ENCODE data around the gene ITGAD.

The ITGAD gene

DNA sequence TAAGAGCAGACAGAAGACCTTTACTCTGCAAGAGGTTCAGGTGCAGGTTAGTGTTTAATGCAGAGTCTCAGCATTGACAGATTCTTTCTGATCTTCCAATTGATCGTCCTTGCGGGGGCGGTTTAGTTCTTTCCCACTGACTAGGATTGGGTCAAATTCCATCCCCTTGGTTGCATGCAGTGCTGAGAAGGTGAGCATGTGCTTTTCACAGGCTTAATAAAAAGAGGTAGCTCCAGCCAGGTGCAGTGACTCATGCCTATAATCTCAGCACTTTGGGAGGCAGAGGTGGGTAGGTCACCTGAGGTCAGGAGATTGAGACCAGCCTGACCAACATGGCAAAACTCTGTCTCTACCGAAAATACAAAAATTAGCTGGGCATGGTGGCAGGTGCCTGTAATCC is 7.5 kb upstream of the ITGAD start:
- TF ChIP-seq, protein P1, sequence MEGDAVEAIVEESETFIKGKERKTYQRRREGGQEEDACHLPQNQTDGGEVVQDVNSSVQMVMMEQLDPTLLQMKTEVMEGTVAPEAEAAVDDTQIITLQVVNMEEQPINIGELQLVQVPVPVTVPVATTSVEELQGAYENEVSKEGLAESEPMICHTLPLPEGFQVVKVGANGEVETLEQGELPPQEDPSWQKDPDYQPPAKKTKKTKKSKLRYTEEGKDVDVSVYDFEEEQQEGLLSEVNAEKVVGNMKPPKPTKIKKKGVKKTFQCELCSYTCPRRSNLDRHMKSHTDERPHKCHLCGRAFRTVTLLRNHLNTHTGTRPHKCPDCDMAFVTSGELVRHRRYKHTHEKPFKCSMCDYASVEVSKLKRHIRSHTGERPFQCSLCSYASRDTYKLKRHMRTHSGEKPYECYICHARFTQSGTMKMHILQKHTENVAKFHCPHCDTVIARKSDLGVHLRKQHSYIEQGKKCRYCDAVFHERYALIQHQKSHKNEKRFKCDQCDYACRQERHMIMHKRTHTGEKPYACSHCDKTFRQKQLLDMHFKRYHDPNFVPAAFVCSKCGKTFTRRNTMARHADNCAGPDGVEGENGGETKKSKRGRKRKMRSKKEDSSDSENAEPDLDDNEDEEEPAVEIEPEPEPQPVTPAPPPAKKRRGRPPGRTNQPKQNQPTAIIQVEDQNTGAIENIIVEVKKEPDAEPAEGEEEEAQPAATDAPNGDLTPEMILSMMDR (conservative IDR thresholded peaks at IDR 0.05; ENCODE audit: low read length): no peak
- no peak for TF ChIP-seq EZH2phosphoT487 (IDR thresholded peaks at IDR 0.05; ENCODE audit: borderline replicate concordance)
- Histone ChIP-seq H3K4me3 (ENCODE audit: low read length, poor library complexity, severe bottlenecking) (no peak overlapping the region), H2AFZ (ENCODE audit: low read length) (no peak overlapping the region), H3K9me2 (replicated peaks; ENCODE audit: low read depth, low read length) (no peaks in the 10 kb centered on the region), H3K79me2 (ENCODE audit: insufficient read depth, low read length) (no peaks in the 10 kb centered on the region), H3K4me2 (ENCODE audit: low read depth, low read length, poor library complexity, severe bottlenecking) (no peak overlapping the region), H4K20me1 (ENCODE audit: insufficient read depth, low read length, poor library complexity, severe bottlenecking) (no peaks in the 10 kb centered on the region), H3K36me3 (ENCODE audit: insufficient read depth, low read length) (no peaks in the 10 kb centered on the region), H3K9me3 (ENCODE audit: insufficient read depth, low read depth, low read length) (no peaks in the 10 kb centered on the region), H3K4me1 (ENCODE audit: insufficient read depth, low read length, poor library complexity, severe bottlenecking) (peaks cover 15% of the 10 kb centered on the region), H3K27me3 (ENCODE audit: insufficient read depth, low read length, poor library complexity, severe bottlenecking) (no peaks in the 10 kb centered on the region), H3F3A (ENCODE audit: low read depth) (no peaks in the 10 kb centered on the region), H3K9ac (ENCODE audit: low read depth, low read length, poor library complexity, severe bottlenecking) (no peak overlapping the region)

DNA sequence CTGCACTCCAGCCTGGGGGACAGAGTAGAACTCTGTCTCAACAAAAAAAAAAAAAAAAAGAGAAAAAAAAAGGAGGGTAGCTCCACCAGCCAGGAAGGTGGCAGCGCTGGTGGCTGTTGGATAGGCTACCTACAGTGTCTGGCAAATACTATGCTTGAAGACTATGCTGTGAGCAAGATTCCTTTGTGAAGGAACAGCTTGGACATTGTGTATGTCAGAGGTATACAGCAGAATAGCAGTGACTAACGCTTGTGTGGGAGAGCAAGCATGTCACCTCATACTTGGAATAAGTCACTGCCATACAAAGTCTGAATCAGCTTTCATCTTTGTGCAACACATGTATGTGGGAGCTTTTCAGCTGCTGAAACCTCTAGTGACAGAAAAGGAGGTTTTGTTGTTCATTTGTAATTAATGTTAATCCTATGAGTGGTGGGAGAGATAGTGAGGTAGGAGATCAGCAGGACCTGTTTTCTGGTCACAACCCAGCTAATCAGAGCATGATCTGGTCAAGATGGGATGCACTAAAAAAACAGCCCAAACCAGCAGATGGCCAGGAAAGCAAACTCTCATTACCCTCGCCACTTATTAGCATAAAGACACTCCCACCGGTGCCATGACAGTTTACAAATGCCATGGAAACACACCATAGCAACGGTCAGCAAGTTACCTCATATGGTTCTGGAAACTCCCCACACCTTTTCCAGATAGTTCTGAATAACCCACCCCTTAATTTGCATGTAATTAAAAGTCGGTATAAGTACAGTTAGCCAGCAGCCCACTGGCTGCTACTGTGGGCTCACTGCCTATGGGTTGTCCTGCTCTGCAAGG is 6.8 kb upstream of the ITGAD start:
- no peaks in the 10 kb centered on the region for H3K27me3 ChIP-seq (ENCODE audit: insufficient read depth, low read length, poor library complexity, severe bottlenecking)
- no peak for TF ChIP-seq EZH2phosphoT487 (IDR thresholded peaks at IDR 0.05; ENCODE audit: borderline replicate concordance)
- TF ChIP-seq, protein P1 (conservative IDR thresholded peaks at IDR 0.05; ENCODE audit: low read length): no peak
- no peak overlapping the region for H3K4me2 ChIP-seq (ENCODE audit: low read depth, low read length, poor library complexity, severe bottlenecking)
- H2AFZ ChIP-seq (ENCODE audit: low read length): no peak overlapping the region
- H3K36me3 ChIP-seq (ENCODE audit: insufficient read depth, low read length): no peaks in the 10 kb centered on the region
- H3K9me3 ChIP-seq (ENCODE audit: insufficient read depth, low read depth, low read length): no peaks in the 10 kb centered on the region
- no peaks in the 10 kb centered on the region for H3K79me2 ChIP-seq (ENCODE audit: insufficient read depth, low read length)
- H3K9ac ChIP-seq (ENCODE audit: low read depth, low read length, poor library complexity, severe bottlenecking): no peak overlapping the region
- no peak overlapping the region for H3K4me3 ChIP-seq (ENCODE audit: low read length, poor library complexity, severe bottlenecking)
- no peaks in the 10 kb centered on the region for H3F3A ChIP-seq (ENCODE audit: low read depth)
- H3K9me2 ChIP-seq (replicated peaks; ENCODE audit: low read depth, low read length): no peaks in the 10 kb centered on the region
- H3K4me1 ChIP-seq (ENCODE audit: insufficient read depth, low read length, poor library complexity, severe bottlenecking): peaks cover 15% of the 10 kb centered on the region
- H4K20me1 ChIP-seq (ENCODE audit: insufficient read depth, low read length, poor library complexity, severe bottlenecking): no peaks in the 10 kb centered on the region

DNA sequence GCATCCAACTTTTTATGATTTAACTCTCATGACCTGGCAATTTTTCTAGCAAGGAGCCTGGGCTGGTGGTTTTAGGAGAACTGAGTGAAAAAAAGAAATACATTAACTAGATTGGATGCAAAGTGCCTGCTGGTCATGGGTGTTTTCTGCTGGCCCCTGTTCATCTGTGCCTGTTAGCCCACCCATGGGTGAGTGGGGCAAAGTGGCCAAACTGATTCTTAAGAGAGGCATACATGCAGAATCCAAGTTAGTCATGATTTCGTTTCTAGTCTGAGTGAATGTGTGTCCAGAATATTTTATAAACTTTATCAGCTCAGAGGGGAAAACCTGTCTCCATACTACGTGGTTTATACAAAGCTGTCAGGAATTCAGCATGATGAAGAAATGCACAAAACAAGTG is 4.6 kb upstream of the ITGAD start:
- no peaks in the 10 kb centered on the region for H3K27me3 ChIP-seq (ENCODE audit: insufficient read depth, low read length, poor library complexity, severe bottlenecking)
- H3K79me2 ChIP-seq (ENCODE audit: insufficient read depth, low read length): peaks cover 10% of the 10 kb centered on the region
- no peak overlapping the region for H3K9ac ChIP-seq (ENCODE audit: low read depth, low read length, poor library complexity, severe bottlenecking)
- H3K36me3 ChIP-seq (ENCODE audit: insufficient read depth, low read length): no peaks in the 10 kb centered on the region
- no peaks in the 10 kb centered on the region for H3K9me2 ChIP-seq (replicated peaks; ENCODE audit: low read depth, low read length)
- no peak overlapping the region for H3K4me3 ChIP-seq (ENCODE audit: low read length, poor library complexity, severe bottlenecking)
- peaks cover 29% of the 10 kb centered on the region for H3K4me1 ChIP-seq (ENCODE audit: insufficient read depth, low read length, poor library complexity, severe bottlenecking)
- H3K9me3 ChIP-seq (ENCODE audit: insufficient read depth, low read depth, low read length): no peaks in the 10 kb centered on the region
- TF ChIP-seq EZH2phosphoT487 (IDR thresholded peaks at IDR 0.05; ENCODE audit: borderline replicate concordance): no peak
- H4K20me1 ChIP-seq (ENCODE audit: insufficient read depth, low read length, poor library complexity, severe bottlenecking): no peaks in the 10 kb centered on the region
- no peak overlapping the region for H2AFZ ChIP-seq (ENCODE audit: low read length)
- H3F3A ChIP-seq (ENCODE audit: low read depth): no peaks in the 10 kb centered on the region
- H3K4me2 ChIP-seq (ENCODE audit: low read depth, low read length, poor library complexity, severe bottlenecking): no peak overlapping the region

All from Loucy (cell line).